Measurements from ENCODE around the gene FOXS1. TPM values are rescaled to one million over a fixed set of nuclear protein-coding genes. Genes with fewer than 3 reads are reported as not detected.
"Not testable (repeated sequence)": the region's sequence is repeated elsewhere in the genome, so short reads cannot be mapped to it uniquely, and the experiment has no call there.

FOXS1 gene
- total RNA-seq, 1 donor from 2014 or later = not detected

DNA sequence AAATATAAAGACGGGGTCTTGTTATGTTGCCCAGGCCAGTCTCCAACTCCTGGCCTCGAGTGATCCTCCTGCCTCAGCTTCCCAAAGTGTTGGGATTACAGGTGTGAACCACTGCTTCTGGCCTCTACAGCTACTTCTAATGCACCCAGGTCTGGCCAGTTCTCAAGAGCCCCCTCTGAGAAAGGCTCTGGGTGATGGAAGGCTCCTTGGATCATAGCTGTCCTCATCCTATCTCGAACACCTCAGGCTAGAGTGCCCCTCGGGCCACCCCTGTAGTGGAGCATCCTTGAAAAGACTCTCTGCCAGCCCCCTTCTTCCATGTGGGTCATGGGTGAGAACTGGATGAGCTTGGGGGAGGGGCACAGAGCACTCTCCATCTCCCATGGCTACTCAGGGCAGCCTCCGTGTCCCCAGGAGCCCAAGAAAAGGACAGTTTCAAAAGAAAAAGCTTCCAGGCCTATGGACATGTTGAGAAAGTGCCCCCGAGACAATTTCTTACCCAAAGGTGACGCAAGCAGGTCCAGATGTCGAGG is 27.0 kb downstream of the FOXS1 start:
- Mint-ChIP-seq H3K4me1 (ENCODE audit: low read depth) (no peaks in the 10 kb centered on the region), H3K9me3 (ENCODE audit: low read depth) (no peaks in the 10 kb centered on the region), H3K36me3 (ENCODE audit: insufficient read depth) (no peaks in the 10 kb centered on the region), H3K4me3 (ENCODE audit: low read depth) (no peak overlapping the region), H3K27me3 (peaks cover 9% of the 10 kb centered on the region), H3K27ac (no peak overlapping the region)
- no peak for TF ChIP-seq CTCF (IDR thresholded peaks at IDR 0.05; ENCODE audit: unreplicated experiment)
- no peak for DNase-seq (ENCODE audit: low spot score, unreplicated experiment)

DNA sequence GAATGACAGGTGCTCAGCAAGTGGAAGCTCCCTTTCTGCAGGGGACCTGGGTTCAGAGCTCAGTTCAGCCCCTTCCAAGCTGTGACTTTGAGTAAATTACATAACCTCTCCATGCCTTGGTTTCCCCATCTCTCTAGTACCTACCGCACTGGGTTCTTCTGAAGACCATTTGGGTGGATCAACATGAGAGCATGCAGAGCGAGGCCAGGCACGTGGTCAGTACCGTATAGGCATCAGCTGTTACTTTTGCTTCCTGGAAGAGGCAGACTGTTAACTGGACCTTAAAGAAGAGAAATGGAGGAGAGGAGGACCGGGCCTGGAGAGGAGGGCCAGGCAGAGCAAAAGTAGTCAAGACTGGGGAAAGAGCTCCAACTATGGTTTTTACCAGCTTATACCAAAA is 27.9 kb downstream of the FOXS1 start:
- Mint-ChIP-seq H3K4me1 (ENCODE audit: low read depth) (no peaks in the 10 kb centered on the region), H3K27me3 (peaks cover 9% of the 10 kb centered on the region), H3K36me3 (ENCODE audit: insufficient read depth) (no peaks in the 10 kb centered on the region), H3K27ac (no peak overlapping the region), H3K9me3 (ENCODE audit: low read depth) (no peaks in the 10 kb centered on the region), H3K4me3 (ENCODE audit: low read depth) (no peak overlapping the region)
- no peak for TF ChIP-seq CTCF (IDR thresholded peaks at IDR 0.05; ENCODE audit: unreplicated experiment)
- DNase-seq (ENCODE audit: low spot score, unreplicated experiment) = no peak

- Mint-ChIP-seq H3K36me3 (ENCODE audit: insufficient read depth) (no peaks in the 10 kb centered on the region), H3K9me3 (ENCODE audit: low read depth) (no peaks in the 10 kb centered on the region), H3K27ac (no peak overlapping the region), H3K4me1 (ENCODE audit: low read depth) (no peaks in the 10 kb centered on the region), H3K27me3 (peaks cover 4% of the 10 kb centered on the region), H3K4me3 (ENCODE audit: low read depth) (no peak overlapping the region)
- no peak for TF ChIP-seq CTCF (IDR thresholded peaks at IDR 0.05; ENCODE audit: unreplicated experiment)
- DNase-seq (ENCODE audit: low spot score, unreplicated experiment) = no peak
These were observed 29.2 kb downstream of the FOXS1 start for GRCh38 chr20:31816221-31816620.

GRCh38 chr20:31815408-31816188 is 29.8 kb downstream of the FOXS1 start:
- Mint-ChIP-seq H3K4me1 (ENCODE audit: low read depth) (no peaks in the 10 kb centered on the region), H3K4me3 (ENCODE audit: low read depth) (no peak overlapping the region), H3K9me3 (ENCODE audit: low read depth) (no peaks in the 10 kb centered on the region), H3K27ac (no peak overlapping the region), H3K36me3 (ENCODE audit: insufficient read depth) (no peaks in the 10 kb centered on the region), H3K27me3 (peaks cover 1% of the 10 kb centered on the region)
- no peak for TF ChIP-seq CTCF (IDR thresholded peaks at IDR 0.05; ENCODE audit: unreplicated experiment)
- no peak for DNase-seq (ENCODE audit: low spot score, unreplicated experiment)

- H3K27ac Mint-ChIP-seq; DNase-seq (ENCODE audit: low spot score, unreplicated experiment); H3K4me3 Mint-ChIP-seq (ENCODE audit: low read depth); H3K27me3 Mint-ChIP-seq; H3K36me3 Mint-ChIP-seq (ENCODE audit: insufficient read depth); H3K9me3 Mint-ChIP-seq (ENCODE audit: low read depth); H3K4me1 Mint-ChIP-seq (ENCODE audit: low read depth): not testable (repeated sequence)
These were observed 31.3 kb downstream of the FOXS1 start for GRCh38 chr20:31814142-31814541.

GRCh38 chr20:31813611-31814010 is 31.8 kb downstream of the FOXS1 start:
- H3K9me3 Mint-ChIP-seq (ENCODE audit: low read depth) = no peaks in the 10 kb centered on the region

More at GRCh38 chr20:31813611-31814010, 31.8 kb downstream of the FOXS1 start:
- no peak for TF ChIP-seq CTCF (IDR thresholded peaks at IDR 0.05; ENCODE audit: unreplicated experiment)
- Mint-ChIP-seq H3K36me3 (ENCODE audit: insufficient read depth) (no peaks in the 10 kb centered on the region), H3K4me3 (ENCODE audit: low read depth) (no peak overlapping the region), H3K4me1 (ENCODE audit: low read depth) (no peaks in the 10 kb centered on the region), H3K27ac (no peak overlapping the region), H3K27me3 (no peaks in the 10 kb centered on the region)
- DNase-seq (ENCODE audit: low spot score, unreplicated experiment) = no peak

Data from progenitor cell of endocrine pancreas (in vitro differentiated cells).